GM18951 (cell line): ENCODE measurements around the gene PHKB.
"Not testable (repeated sequence)": the region's sequence is repeated elsewhere in the genome, so short reads cannot be mapped to it uniquely, and the experiment has no call there.

Source experiments
- POLR2A ChIP-seq: IDR thresholded peaks from 4 replicates; pipeline ENCODE4 v1.6.1; 2011; ENCODE audit warnings: mild to moderate bottlenecking; ENCODE audit not compliant: insufficient read length, insufficient read depth; ENCODE audit errors: extremely low read depth
- in situ Hi-C: fragments of 300-500 bp; cut with MboI; formaldehyde crosslinking; loops from one replicate; pipeline ENCODE4 v1.12.0; 2022; ENCODE audit warnings: low sequenced_read_pairs, mixed read lengths, inconsistent platforms; ENCODE audit not compliant: unreplicated experiment

PHKB gene

GRCh38 chr16:47657977-47658376, 196.8 kb downstream of the PHKB start:
- in situ Hi-C loops = no loop called here
- TF ChIP-seq POLR2A = no peak

DNA sequence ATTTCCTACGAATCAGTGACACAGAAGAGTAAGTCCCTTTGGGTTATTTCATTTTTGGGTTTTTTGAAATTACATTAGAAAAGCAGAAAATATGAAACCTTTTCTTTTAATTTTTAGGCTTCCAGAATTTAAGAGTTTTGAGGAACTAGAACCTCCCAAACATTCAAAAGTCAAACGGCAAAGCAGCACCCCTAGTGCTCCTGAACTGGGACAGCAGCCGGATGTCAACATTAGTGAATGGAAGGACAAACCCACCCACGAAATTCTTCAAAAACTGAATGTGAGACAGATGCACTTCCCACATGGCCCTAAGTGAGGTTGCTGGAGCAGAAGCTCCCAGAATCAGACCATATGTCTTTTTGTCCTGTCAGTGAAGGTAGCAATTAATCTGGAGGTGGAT, 199.4 kb downstream of the PHKB start:
- no peak for TF ChIP-seq POLR2A
- in situ Hi-C loops = no loop called here

GRCh38 chr16:47664653-47665325, 203.7 kb downstream of the PHKB start:
- in situ Hi-C loops = no loop called here
- no peak for TF ChIP-seq POLR2A

- no peak for TF ChIP-seq POLR2A
- in situ Hi-C loops = no loop called here
Measured at GRCh38 chr16:47666434-47666833, 205.3 kb downstream of the PHKB start.

- in situ Hi-C loops = no loop called here
- no peak for TF ChIP-seq POLR2A
Measured at GRCh38 chr16:47667956-47668355, 206.8 kb downstream of the PHKB start.

DNA sequence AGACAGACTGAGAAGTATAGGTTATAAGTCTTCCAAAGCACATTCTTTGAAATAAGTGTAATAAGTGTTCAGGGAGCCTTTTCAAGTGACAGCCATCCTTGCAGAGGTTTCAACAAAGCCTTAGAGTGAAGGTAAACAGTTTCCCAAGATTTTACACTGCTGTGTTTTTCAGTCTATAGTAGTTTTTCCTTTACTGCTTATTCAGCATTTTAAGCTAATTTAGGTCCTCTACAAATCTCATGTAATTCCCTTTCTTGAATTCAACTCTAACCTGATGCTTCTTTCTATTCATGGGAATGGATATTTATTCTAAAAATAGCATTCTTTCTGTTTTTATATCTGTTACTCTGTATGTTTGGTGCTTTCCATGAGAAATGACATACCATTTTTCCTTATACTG, 211.3 kb downstream of the PHKB start:
- TF ChIP-seq POLR2A = no peak
- in situ Hi-C loops = no loop called here

DNA sequence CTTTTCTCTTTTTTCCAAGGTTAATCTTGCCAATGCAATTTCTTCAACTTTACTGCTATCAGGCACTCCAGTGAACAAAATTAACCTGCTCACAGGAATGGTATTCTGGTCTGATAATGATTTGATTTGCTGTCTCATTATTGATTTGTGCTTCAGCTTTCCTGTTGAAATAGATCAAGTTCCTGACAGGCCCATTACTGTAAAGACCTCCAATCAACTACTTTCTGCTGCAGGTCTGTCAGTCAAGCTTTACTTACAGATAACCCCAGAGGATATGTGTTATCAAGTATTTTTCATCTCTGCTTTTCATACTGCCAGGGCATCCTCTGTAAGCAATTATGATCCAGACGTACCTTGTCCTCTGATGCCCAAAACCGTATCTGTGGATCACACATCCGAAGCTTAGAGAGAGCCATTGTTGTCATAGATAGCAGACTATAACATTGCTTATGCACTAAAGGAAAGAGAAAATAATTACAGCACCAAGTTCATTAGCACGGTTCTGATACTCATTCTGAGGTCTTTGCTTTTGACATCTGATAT, 215.6 kb downstream of the PHKB start:
- no peak for TF ChIP-seq POLR2A
- in situ Hi-C loops = no loop called here

DNA sequence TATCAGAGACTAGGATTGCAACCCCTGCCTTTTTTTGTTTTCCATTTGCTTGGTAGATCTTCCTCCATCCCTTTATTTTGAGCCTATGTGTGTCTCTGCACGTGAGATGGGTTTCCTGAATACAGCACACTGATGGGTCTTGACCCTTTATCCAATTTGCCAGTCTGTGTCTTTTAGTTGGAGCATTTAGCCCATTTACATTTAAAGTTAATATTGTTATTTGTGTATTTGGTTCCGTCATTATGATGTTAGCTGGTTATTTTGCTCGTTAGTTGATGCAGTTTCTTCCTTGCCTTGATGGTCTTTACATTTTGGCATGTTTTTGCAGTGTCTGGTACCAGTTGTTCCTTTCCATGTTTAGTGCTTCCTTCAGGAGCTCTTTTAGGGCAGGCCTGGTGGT, 220.4 kb downstream of the PHKB start:
- in situ Hi-C loops = not testable (repeated sequence)

DNA sequence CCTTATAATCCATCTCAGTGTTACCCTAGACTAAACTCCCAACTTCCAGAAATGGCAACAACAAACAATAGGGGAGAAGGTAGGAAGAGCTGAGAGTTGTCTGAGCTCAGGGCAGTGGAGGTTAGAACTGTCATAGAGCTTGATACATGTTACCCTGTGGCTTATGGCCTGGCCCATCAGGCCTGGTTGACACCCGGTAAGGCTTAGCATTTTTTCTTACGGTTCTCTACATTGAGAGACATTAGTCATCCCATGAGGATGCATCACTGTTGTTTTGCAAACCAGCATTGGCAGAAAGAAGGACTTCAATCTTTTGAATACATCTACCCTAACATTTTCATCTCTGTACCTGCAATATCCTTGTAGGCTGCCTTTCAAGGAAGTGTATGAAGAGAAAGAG, 226.6 kb downstream of the PHKB start:
- in situ Hi-C loops = no loop called here
- TF ChIP-seq POLR2A = no peak

GRCh38 chr16:47693226-47693625, 232.1 kb downstream of the PHKB start:
- no peak for TF ChIP-seq POLR2A
- in situ Hi-C loops = no loop called here

- in situ Hi-C loops = no loop called here
- no peak for TF ChIP-seq POLR2A
Measured at GRCh38 chr16:47694543-47694942, 233.4 kb downstream of the PHKB start.

- in situ Hi-C loops = no loop called here
- TF ChIP-seq POLR2A = no peak
Measured at GRCh38 chr16:47695756-47696155, 234.6 kb downstream of the PHKB start.

GRCh38 chr16:47697826-47698225, 236.7 kb downstream of the PHKB start:
- no peak for TF ChIP-seq POLR2A
- in situ Hi-C loops = no loop called here

- in situ Hi-C loops = no loop called here
- TF ChIP-seq POLR2A = no peak
Measured at GRCh38 chr16:47699106-47699505, 238.0 kb downstream of the PHKB start.
